Activated naive CD4-positive, alpha-beta T cell treated with anti-CD3 and anti-CD28 coated beads, Interleukin-2, amount 10 ng/mL, durations not matched to agents 7 days and 5 days (primary cell): Measurements from ENCODE around the gene NANOG.
A peak's percentile ranks its signal among the peaks of the same experiment; 100 is the strongest.
"Not testable (repeated sequence)": the region's sequence is repeated elsewhere in the genome, so short reads cannot be mapped to it uniquely, and the experiment has no call there.

ENCODE experiments used
- CTCF ChIA-PET: fragments of 350-600 bp; sonication (Branson Sonifier 250); formaldehyde crosslinking; loops from one replicate; lab custom pipeline; 2021; ENCODE audit warnings: antibody characterized with exemption; lab: Charles Lee
- DNase-seq: peaks from one replicate; pipeline ENCODE4 v3.0.0-alpha.2; 2020
- H3K27ac Mint-ChIP-seq: one replicate; pipeline ENCODE4 v1.8.0; 2021; ENCODE audit warnings: mild to moderate bottlenecking, moderate library complexity, mixed read lengths
- H3K27me3 Mint-ChIP-seq: one replicate; pipeline ENCODE4 v1.8.0; 2021; ENCODE audit warnings: mild to moderate bottlenecking, mixed read lengths
- H3K36me3 Mint-ChIP-seq: one replicate; pipeline ENCODE4 v1.8.0; 2021; ENCODE audit warnings: mixed read lengths
- H3K4me1 Mint-ChIP-seq: one replicate; pipeline ENCODE4 v1.8.0; 2021; ENCODE audit warnings: mixed read lengths
- H3K4me3 Mint-ChIP-seq: one replicate; pipeline ENCODE4 v1.8.0; 2021; ENCODE audit warnings: mild to moderate bottlenecking, moderate library complexity, mixed read lengths
- H3K9me3 Mint-ChIP-seq: one replicate; pipeline ENCODE4 v1.8.0; 2021; ENCODE audit warnings: mixed read lengths

Gene NANOG

GRCh38 chr12:7833831-7834230 is 44.6 kb downstream of the NANOG start:
- H3K4me3 Mint-ChIP-seq, result no peak overlapping the region
- peaks cover 19% of the 10 kb centered on the region for H3K27me3 Mint-ChIP-seq
- H3K27ac Mint-ChIP-seq, result no peak overlapping the region
- no peak for DNase-seq
- CTCF ChIA-PET, result interaction anchor here (0.6 kb wide), 1 partner anchor 21 kb away, joined by 3 read pairs; no protein-coding TSS in a partner anchor
- no peaks in the 10 kb centered on the region for H3K36me3 Mint-ChIP-seq
- no peaks in the 10 kb centered on the region for H3K9me3 Mint-ChIP-seq
- H3K4me1 Mint-ChIP-seq, result no peaks in the 10 kb centered on the region

- Mint-ChIP-seq H3K27ac (no peak overlapping the region), H3K36me3 (no peaks in the 10 kb centered on the region)
- CTCF ChIA-PET, result no interaction called here
These were observed 45.5 kb downstream of the NANOG start for GRCh38 chr12:7834701-7835100.

DNA sequence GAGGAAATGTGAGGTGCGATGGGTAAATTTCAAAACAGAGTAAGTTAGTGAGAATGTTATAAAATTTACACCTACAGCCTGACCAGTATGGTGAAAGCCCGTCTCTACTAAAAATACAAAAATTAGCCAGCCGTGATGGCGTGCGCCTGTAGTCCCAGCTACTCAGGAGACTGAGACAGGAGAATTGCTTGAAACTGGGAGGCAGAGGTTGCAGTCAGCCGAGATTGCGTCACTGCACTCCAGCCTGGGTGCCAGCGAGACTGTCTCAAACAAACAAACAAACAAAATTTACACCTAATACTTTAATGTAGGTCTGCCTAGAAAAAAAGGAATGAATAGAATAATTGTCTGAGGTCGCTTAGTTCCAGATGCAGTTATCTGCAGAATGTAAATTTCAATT is 45.9 kb downstream of the NANOG start:
- Mint-ChIP-seq H3K27ac (no peak overlapping the region), H3K36me3 (no peaks in the 10 kb centered on the region), H3K27me3 (peaks cover 16% of the 10 kb centered on the region), H3K4me3 (no peak overlapping the region), H3K9me3 (no peaks in the 10 kb centered on the region), H3K4me1 (no peaks in the 10 kb centered on the region)
- no peak for DNase-seq
- CTCF ChIA-PET, result interaction anchor here (0.6 kb wide), 1 partner anchor 151 kb away, joined by 3 read pairs; no protein-coding TSS in a partner anchor

More at GRCh38 chr12:7834701-7835100, 45.5 kb downstream of the NANOG start:
- no peak overlapping the region for H3K4me3 Mint-ChIP-seq
- H3K9me3 Mint-ChIP-seq, result no peaks in the 10 kb centered on the region
- H3K27me3 Mint-ChIP-seq, result peaks cover 19% of the 10 kb centered on the region
- DNase-seq, result no peak
- H3K4me1 Mint-ChIP-seq, result no peaks in the 10 kb centered on the region

- DNase-seq, result no peak
- Mint-ChIP-seq H3K4me3 (no peak overlapping the region), H3K27ac (no peak overlapping the region), H3K36me3 (no peaks in the 10 kb centered on the region), H3K4me1 (no peaks in the 10 kb centered on the region), H3K27me3 (peaks cover 12% of the 10 kb centered on the region), H3K9me3 (no peaks in the 10 kb centered on the region)
- CTCF ChIA-PET, result interaction anchor here (0.6 kb wide), 1 partner anchor 150 kb away, joined by 3 read pairs; no protein-coding TSS in a partner anchor
These were observed 46.6 kb downstream of the NANOG start for GRCh38 chr12:7835766-7836165.

DNA sequence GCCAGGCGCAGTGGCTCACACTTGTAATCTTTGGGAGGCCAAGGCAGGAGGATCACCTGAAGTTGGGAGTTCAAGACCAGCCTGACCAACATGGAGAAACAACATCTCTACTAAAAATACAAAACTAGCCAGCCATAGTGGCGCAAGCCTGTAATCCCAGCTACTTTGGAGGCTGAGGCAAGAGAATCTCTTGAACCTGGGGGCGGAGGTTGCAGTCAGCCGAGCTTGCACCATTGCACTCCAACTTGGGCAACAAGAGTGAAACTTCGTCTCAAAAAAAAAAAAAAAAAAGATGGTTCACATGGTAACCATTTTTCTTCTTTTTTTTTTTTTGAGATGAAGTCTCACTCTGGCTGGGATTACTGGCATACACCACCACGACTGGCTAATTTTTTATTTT is 48.2 kb downstream of the NANOG start:
- Mint-ChIP-seq H3K27me3 (peaks cover 12% of the 10 kb centered on the region), H3K9me3 (no peaks in the 10 kb centered on the region), H3K4me3 (no peak overlapping the region), H3K36me3 (no peaks in the 10 kb centered on the region), H3K4me1 (peaks cover 2% of the 10 kb centered on the region), H3K27ac (no peak overlapping the region)
- DNase-seq, result no peak
- CTCF ChIA-PET, result no interaction called here

- H3K4me3 Mint-ChIP-seq, H3K27ac Mint-ChIP-seq, CTCF ChIA-PET, DNase-seq, H3K9me3 Mint-ChIP-seq, H3K4me1 Mint-ChIP-seq, H3K27me3 Mint-ChIP-seq, H3K36me3 Mint-ChIP-seq: not testable (repeated sequence)
These were observed 50.0 kb downstream of the NANOG start for GRCh38 chr12:7839226-7839625.

GRCh38 chr12:7839848-7840247 is 50.6 kb downstream of the NANOG start:
- H3K4me3 Mint-ChIP-seq, H3K27me3 Mint-ChIP-seq, H3K36me3 Mint-ChIP-seq, H3K4me1 Mint-ChIP-seq, CTCF ChIA-PET, H3K9me3 Mint-ChIP-seq, DNase-seq, H3K27ac Mint-ChIP-seq: not testable (repeated sequence)

GRCh38 chr12:7842444-7842843 is 53.2 kb downstream of the NANOG start:
- H3K9me3 Mint-ChIP-seq, CTCF ChIA-PET, H3K4me3 Mint-ChIP-seq, H3K36me3 Mint-ChIP-seq, DNase-seq, H3K27ac Mint-ChIP-seq, H3K4me1 Mint-ChIP-seq, H3K27me3 Mint-ChIP-seq: not testable (repeated sequence)

DNA sequence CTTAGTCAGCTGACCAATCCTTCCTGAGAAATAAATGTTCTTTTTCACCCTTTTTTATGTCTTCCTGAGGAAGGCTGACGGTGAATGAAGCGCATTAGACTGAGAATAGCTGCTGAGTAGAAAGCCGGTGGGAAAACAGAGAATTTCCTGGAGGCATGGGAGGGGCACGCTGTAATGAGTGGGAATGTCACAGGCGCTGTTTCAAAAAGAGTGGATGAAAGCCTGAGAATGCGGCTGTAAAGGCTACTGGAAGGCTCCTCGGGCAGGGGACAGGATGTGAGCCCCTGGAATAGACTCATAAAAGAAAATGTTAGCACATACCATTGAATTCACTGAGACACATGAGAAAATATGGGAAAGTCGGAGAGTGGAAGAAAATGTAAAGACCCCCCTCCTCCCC is 53.9 kb downstream of the NANOG start:
- H3K27ac Mint-ChIP-seq, result peak overlapping the region; percentile 68
- peak overlapping the region; percentile 53 for H3K4me3 Mint-ChIP-seq
- CTCF ChIA-PET, result not testable (repeated sequence)

DNA sequence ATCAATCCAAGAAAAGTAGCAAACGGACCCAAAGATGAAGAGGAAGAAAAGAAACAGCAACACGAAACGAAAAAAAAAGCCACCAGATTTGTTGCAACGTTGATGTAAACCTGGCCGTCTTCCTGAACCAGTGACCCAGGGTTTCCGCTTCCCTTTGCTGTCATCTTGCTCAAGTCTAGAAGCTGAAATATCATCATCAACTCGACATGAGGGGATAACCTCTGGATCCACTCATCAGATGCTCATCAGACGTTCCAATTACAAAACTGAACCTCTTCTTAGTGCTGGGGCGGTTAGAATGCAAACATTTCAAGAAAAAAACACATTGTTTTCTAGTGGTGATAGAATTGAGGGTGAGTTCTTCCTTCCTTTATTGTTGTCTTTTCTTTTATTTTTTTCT is 54.4 kb downstream of the NANOG start:
- peak overlapping the region; percentile 81 for H3K27ac Mint-ChIP-seq

More for the DNA sequence above, 53.9 kb downstream of the NANOG start:
- H3K4me1 Mint-ChIP-seq, H3K27me3 Mint-ChIP-seq, DNase-seq, H3K36me3 Mint-ChIP-seq, H3K9me3 Mint-ChIP-seq: not testable (repeated sequence)

GRCh38 chr12:7844116-7844515 is 54.9 kb downstream of the NANOG start:
- CTCF ChIA-PET, result no interaction called here
- no peaks in the 10 kb centered on the region for H3K9me3 Mint-ChIP-seq
- H3K4me3 Mint-ChIP-seq, result no peak overlapping the region
- peaks cover 16% of the 10 kb centered on the region for H3K27me3 Mint-ChIP-seq
- no peak for DNase-seq
- H3K36me3 Mint-ChIP-seq, result no peaks in the 10 kb centered on the region
- peaks cover 7% of the 10 kb centered on the region for H3K4me1 Mint-ChIP-seq
- no peak overlapping the region for H3K27ac Mint-ChIP-seq

More for the DNA sequence above, 54.4 kb downstream of the NANOG start:
- H3K36me3 Mint-ChIP-seq, CTCF ChIA-PET, H3K9me3 Mint-ChIP-seq, DNase-seq, H3K4me1 Mint-ChIP-seq: not testable (repeated sequence)
- peaks cover 14% of the 10 kb centered on the region for H3K27me3 Mint-ChIP-seq
- peak overlapping the region; percentile 31 for H3K4me3 Mint-ChIP-seq

GRCh38 chr12:7847226-7848097 is 58.3 kb downstream of the NANOG start:
- H3K4me1 Mint-ChIP-seq, H3K4me3 Mint-ChIP-seq, CTCF ChIA-PET, H3K36me3 Mint-ChIP-seq, DNase-seq, H3K9me3 Mint-ChIP-seq, H3K27ac Mint-ChIP-seq: not testable (repeated sequence)
- peaks cover 33% of the 10 kb centered on the region for H3K27me3 Mint-ChIP-seq

- DNase-seq, H3K27ac Mint-ChIP-seq, H3K36me3 Mint-ChIP-seq, CTCF ChIA-PET, H3K4me3 Mint-ChIP-seq, H3K9me3 Mint-ChIP-seq, H3K4me1 Mint-ChIP-seq: not testable (repeated sequence)
- peaks cover 39% of the 10 kb centered on the region for H3K27me3 Mint-ChIP-seq
These were observed 58.9 kb downstream of the NANOG start for GRCh38 chr12:7848098-7848422.
